Eye (tissue), 1 donor: ENCODE data around the gene LIME1.
"Not testable (repeated sequence)": the region's sequence is repeated elsewhere in the genome, so short reads cannot be mapped to it uniquely, and the experiment has no call there.

Experiments
- DNase-seq: peaks from one replicate; pipeline ENCODE4 v3.0.0-alpha.2; 2015

The LIME1 gene

GRCh38 chr20:63708301-63709148, 27.9 kb upstream of the LIME1 start:
- peak; percentile 48 for DNase-seq

GRCh38 chr20:63709149-63709527, 27.3 kb upstream of the LIME1 start:
- DNase-seq: no peak

GRCh38 chr20:63711085-63711645, 25.3 kb upstream of the LIME1 start:
- DNase-seq: no peak

DNA sequence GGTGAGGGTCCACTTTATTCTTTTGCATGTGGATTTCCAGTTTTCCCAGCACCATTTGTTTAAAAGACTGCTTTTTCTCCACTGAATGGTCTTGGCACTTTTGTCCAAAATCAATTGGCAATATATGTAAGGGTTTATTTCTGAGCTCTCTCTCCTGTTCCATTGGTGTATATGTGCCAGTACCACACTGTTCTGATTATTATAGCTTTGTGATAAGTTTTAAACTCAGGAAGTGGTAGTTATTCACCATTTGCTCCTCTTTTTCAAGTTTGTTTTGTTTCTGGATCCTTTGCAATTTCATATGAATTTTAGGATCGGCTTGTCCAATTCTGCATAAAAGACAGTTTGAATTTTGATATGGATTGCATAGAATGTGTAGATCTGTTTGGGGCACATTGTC, 24.3 kb upstream of the LIME1 start:
- DNase-seq: no peak

GRCh38 chr20:63714858-63715257, 21.6 kb upstream of the LIME1 start:
- DNase-seq: no peak

GRCh38 chr20:63718996-63719395, 17.5 kb upstream of the LIME1 start:
- no peak for DNase-seq

DNA sequence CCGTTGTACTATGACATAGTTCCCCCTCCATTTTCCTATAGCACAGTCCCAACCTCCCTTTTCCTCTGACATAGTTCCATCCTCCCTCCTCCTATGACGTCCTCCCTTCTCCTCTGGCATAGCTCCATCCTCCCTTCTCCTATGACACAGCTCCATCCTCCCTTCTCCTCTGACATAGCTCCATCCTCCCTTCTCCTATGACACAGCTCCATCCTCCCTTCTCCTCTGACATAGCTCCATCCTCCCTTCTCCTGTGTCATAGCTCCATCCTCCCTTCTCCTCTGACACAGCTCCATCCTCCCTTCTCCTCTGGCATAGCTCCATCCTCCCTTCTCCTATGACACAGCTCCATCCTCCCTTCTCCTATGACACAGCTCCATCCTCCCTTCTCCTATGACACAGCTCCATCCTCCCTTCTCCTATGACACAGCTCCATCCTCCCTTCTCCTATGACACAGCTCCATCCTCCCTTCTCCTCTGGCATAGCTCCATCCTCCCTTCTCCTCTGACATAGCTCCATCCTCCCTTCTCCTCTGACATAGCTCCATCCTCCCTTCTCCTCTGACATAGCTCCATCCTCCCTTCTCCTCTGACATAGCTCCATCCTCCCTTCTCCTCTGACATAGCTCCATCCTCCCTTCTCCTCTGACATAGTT, 13.4 kb upstream of the LIME1 start:
- DNase-seq: not testable (repeated sequence)

DNA sequence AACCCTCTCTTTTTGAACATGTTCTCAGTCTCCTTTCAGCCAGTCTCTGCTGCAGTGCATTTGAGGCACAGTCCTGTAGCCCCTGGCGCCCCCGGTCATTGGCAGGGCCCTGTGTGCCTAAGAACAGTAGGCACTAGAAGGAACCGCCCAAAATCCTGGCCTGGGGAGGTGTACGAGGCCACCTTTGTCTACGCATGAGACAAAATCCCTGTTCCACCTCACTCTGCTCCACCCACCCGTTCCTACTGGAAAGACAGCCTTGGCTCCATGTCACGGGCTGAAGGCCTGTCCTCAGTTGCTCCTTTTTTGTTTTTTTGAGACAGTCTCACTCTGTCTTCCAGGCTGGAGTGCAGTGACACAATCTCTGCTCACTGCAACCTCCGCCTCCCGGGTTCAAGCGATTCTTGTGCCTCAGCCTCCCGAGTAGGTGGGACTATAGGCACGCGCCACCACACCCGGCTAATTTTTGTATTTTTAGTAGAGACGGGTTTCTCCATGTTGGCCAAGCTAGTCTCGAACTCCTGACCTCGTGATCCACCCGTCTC, 6.2 kb upstream of the LIME1 start:
- not testable (repeated sequence) for DNase-seq

DNA sequence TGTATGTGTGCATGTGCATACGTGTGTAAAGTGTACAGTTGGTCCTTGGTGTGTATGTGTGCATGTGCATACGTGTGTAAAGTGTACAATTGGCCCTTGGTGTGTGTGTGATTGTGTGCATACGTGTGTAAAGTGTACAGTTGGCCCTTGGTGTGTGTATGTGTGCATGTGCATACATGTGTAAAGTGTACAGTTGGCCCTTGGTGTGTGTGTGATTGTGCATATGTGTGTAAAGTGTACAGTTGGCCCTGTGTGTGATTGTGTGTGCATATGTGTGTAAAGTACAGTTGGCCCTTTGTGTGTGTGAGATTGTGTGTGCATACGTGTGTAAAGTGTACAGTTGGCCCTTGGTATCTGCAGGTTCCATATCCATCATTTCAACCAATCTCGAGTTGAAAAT, 5.1 kb upstream of the LIME1 start:
- DNase-seq: no peak

DNA sequence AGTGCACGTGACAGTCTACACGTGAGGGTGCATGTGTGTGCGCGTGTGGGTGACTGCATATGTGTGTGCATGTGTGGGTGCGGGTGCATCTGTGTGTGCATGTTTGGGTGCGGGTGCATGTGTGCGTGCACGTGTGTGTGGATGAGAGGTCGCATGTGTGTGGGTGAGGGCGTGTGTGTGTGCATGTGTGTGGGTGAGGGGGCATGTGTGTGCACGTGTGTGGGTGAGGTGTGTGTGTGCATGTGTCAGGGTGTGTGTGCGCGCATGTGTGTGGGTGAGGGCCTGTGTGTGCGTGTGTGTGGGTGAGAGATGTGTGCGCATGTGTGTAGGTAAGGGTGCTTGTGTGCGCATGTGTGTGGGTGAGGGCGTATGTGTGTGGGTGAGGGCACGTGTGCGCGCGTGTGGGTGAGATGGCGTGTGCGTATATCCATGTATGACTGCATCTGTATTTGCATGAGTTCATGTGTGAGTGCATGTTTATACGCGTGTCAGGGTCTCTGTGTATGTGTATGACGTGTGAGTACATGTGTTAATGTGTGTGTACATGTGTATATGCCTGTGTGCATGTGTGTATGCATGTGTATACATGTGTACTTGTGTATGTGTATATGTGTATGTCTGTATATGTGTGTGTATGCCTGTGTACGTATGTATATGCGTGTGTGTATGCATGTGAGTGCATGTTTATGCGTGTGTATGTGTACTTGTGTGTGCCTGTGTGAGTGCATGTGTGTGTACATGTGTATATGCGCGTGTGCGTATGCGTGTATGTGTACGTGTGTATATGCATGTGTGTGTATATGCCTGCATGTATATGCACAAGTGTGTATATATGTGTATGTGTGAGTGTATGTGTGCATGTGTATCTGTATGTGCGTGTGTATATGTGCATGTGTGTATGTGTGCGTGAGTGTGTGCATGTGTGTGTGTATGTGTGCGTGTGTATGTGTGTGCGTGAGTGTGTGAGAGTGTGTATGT, 4.1 kb upstream of the LIME1 start:
- no peak for DNase-seq

GRCh38 chr20:63733117-63733516, 3.3 kb upstream of the LIME1 start:
- DNase-seq: no peak

- no peak for DNase-seq
These were observed 2.8 kb upstream of the LIME1 start for GRCh38 chr20:63733579-63734081.

- no peak for DNase-seq
These were observed 2.1 kb upstream of the LIME1 start for GRCh38 chr20:63734111-63734945.

GRCh38 chr20:63734946-63735858, 1.3 kb upstream of the LIME1 start:
- no peak for DNase-seq

GRCh38 chr20:63736893-63737694, 630 bp downstream of the LIME1 start:
- DNase-seq: no peak

GRCh38 chr20:63737695-63737944, 1.2 kb downstream of the LIME1 start:
- DNase-seq: no peak

GRCh38 chr20:63737945-63738686, 1.7 kb downstream of the LIME1 start:
- no peak for DNase-seq

- peak; percentile 83 for DNase-seq
These were observed 2.2 kb downstream of the LIME1 start for GRCh38 chr20:63738687-63739129.
